ENCODE data around the gene TMEM190. TPM values are rescaled to one million over a fixed set of nuclear protein-coding genes. Genes with fewer than 3 reads are reported as not detected.
A peak's percentile ranks its signal among the peaks of the same experiment; 100 is the strongest.

The TMEM190 gene
- total and polyA plus RNA-seq, 9 of the 15 experiments (the other 6 are each of a cell fraction or from before 2014, with no cell fraction given) = not detected

GRCh38 chr19:55365964-55366363, 10.7 kb upstream of the TMEM190 start:
- Histone ChIP-seq H4K20me1 (replicated peaks; ENCODE audit: control insufficient read depth, insufficient read depth, low read length) (0 out of 2 replicates have a peak, but pooled peaks cover 3% of the 10 kb centered on the region), H3K4me2 (ENCODE audit: insufficient read depth, low read length) (no peak overlapping the region), H3K9ac (ENCODE audit: insufficient read depth in 1 of 2, low read depth in 2 of 2, low read length in 2 of 2) (0 out of 4 replicates have a peak overlapping the region, but pooled peaks of 1 of the 2 experiments have one; percentile 52), H3K27me3 (ENCODE audit: control insufficient read depth in 2 of 2, insufficient read depth in 2 of 2, low read length in 2 of 2) (peaks cover 10% of the 10 kb centered on the region in 2 experiments; a peak in 3 of 5 replicates), H3K4me1 (replicated peaks in 1 of 2; ENCODE audit: control insufficient read depth in 2 of 2, insufficient read depth in 2 of 2, low read length in 2 of 2) (peaks cover 0 to 59% of the 10 kb centered on the region in 2 experiments; a peak in 3 of 5 replicates), H3K9me3 (replicated peaks; ENCODE audit: control insufficient read depth, insufficient read depth, low read depth, low read length) (no peaks in the 10 kb centered on the region), H3K4me3 (no peak overlapping the region), H3K36me3 (ENCODE audit: control insufficient read depth, insufficient read depth, low read length) (no peaks in the 10 kb centered on the region), H3K9me1 (ENCODE audit: control insufficient read depth, insufficient read depth, low read length) (no peaks in the 10 kb centered on the region), H3K27ac (ENCODE audit: extremely low read depth, low read depth, low read length) (no peak overlapping the region), H3K79me2 (ENCODE audit: control insufficient read depth, insufficient read depth, low read length) (no peaks in the 10 kb centered on the region), H2AFZ (ENCODE audit: low read depth, low read length) (no peak overlapping the region)
- no peak for DNase-seq (ENCODE audit: extremely low read depth in 1 of 4, low spot score in 3 of 4)
- no peak for ATAC-seq
- ChIA-PET CTCF (ENCODE audit: low intra/inter-chr PET ratio) (interaction anchor here (1.2 kb wide), 1 partner anchor 9 kb away, joined by 5 read pairs; no protein-coding TSS in a partner anchor), POLR2A (interaction anchor here (0.7 to 1.3 kb wide), 2 partner anchors 11 to 22 kb away, joined by 4 to 5 read pairs; no protein-coding TSS in a partner anchor)
- TF ChIP-seq EGR1 (conservative IDR thresholded peaks at IDR 0.05) = peak; percentile 72
- TF ChIP-seq CBX8 (IDR thresholded peaks at IDR 0.05; ENCODE audit: borderline replicate concordance, extremely low read depth, low read depth, low read length, poor library complexity, severe bottlenecking) = no peak
- 0 out of 2 replicates have a peak, but pooled peaks have one; percentile 31 for TF ChIP-seq ZNF740 (CRISPR knock-in tag; IDR thresholded peaks at IDR 0.05)
- no peak for TF ChIP-seq ZNF740 (tag; IDR thresholded peaks at IDR 0.05)
- in situ Hi-C loops (cut with MboI) = no loop called here
- no TSS peak for BruUV-seq (replicated peaks)
- WGBS (ENCODE audit: insufficient coverage, low coverage, missing lambda C conversion rate) = 41% methylated on average over 5 of the region's 19 CpGs
- intact Hi-C loops (cut with micrococcal nuclease) = no loop called here
- no peak for FAIRE-seq

Measured in K562 (cell line).